ENCODE measurements around the gene TRIM14.

- no peak for TF ChIP-seq CTCF (IDR thresholded peaks at IDR 0.05)
- TF ChIP-seq POLR2AphosphoS5 (IDR thresholded peaks at IDR 0.05), result no peak
Measured at GRCh38 chr9:98099898-98100297, 19.1 kb downstream of the TRIM14 start.

Measured in breast epithelium (tissue), 3 donors.